IMR-90 (cell line): ENCODE results near the gene LYRM7. TPM values are rescaled to one million over a fixed set of nuclear protein-coding genes. Genes with fewer than 3 reads are reported as not detected.

Experiments
- ATAC-seq: fragments of 200-7000 bp; cut with Tn5 transposase; 2 replicates; pipeline ENCODE4 v1.9.1; 2020; ENCODE audit warnings: low read depth, mild to moderate bottlenecking, moderate library complexity
- BruUV-seq: library from RNA; stranded (reverse); fragments of 400-500 nt; replicated peaks from 2 replicates; lab custom pipeline; 2021; lab: Mats Ljungman, UMichigan
- CTCF ChIA-PET: fragments of 300-600 bp; formaldehyde crosslinking; extraction: SDS; loops from one replicate; lab custom pipeline; 2021; ENCODE audit warnings: antibody characterized with exemption; lab: Yijun Ruan, JAX
- POLR2A ChIA-PET: fragments of 300-600 bp; sonication (Branson Sonifier 250); formaldehyde crosslinking; loops from one replicate; lab custom pipeline; 2022; ENCODE audit warnings: antibody characterized with exemption; ENCODE audit not compliant: unreplicated experiment; lab: Charles Lee
- DNase-seq: peaks from one replicate; pipeline ENCODE4 v3.0.0; 2013
- H2AFZ ChIP-seq: replicated peaks from 2 replicates; pipeline ENCODE3; 2013; ENCODE audit warnings: low read length, mild to moderate bottlenecking; ENCODE audit not compliant: poor library complexity
- H2AK5ac ChIP-seq: 2 replicates; pipeline ENCODE4 v1.6.1; 2013; ENCODE audit warnings: low read depth, low read length, inconsistent platforms
- H2AK9ac ChIP-seq: replicated peaks from 2 replicates; pipeline ENCODE3; 2013; ENCODE audit warnings: mild to moderate bottlenecking, low read depth, low read length, moderate library complexity; ENCODE audit not compliant: poor library complexity
- H2BK120ac ChIP-seq: 2 replicates; pipeline ENCODE4 v1.6.1; 2013; ENCODE audit warnings: low read depth, low read length, inconsistent platforms
- H2BK15ac ChIP-seq: 3 replicates; pipeline ENCODE4 v1.6.1; 2013; ENCODE audit warnings: low read depth, low read length, inconsistent platforms
- H2BK20ac ChIP-seq: 2 replicates; pipeline ENCODE4 v1.6.1; 2013; ENCODE audit warnings: low read depth, mild to moderate bottlenecking, inconsistent platforms, low read length, moderate library complexity
- H2BK5ac ChIP-seq: 2 replicates; pipeline ENCODE4 v1.6.1; 2013; ENCODE audit warnings: mild to moderate bottlenecking, low read depth, low read length, inconsistent platforms; ENCODE audit not compliant: poor library complexity, severe bottlenecking
- H3K14ac ChIP-seq: replicated peaks from 2 replicates; pipeline ENCODE4 v1.6.1; 2013; ENCODE audit warnings: low read depth, low read length, inconsistent platforms
- H3K18ac ChIP-seq: 2 replicates; pipeline ENCODE4 v1.6.1; 2013; ENCODE audit warnings: low read depth, low read length, control low read depth
- H3K23ac ChIP-seq: 2 replicates; pipeline ENCODE4 v1.6.1; 2013; ENCODE audit warnings: low read depth, low read length, inconsistent platforms
- H3K27ac ChIP-seq: 2 replicates; pipeline ENCODE4 v1.5.1; 2013; ENCODE audit warnings: mild to moderate bottlenecking, control low read depth, low read length; ENCODE audit not compliant: insufficient read depth
- H3K27me3 ChIP-seq: 2 replicates; pipeline ENCODE4 v1.6.1; 2013; ENCODE audit warnings: low read length; ENCODE audit not compliant: control insufficient read depth, insufficient read depth
- H3K36me3 ChIP-seq: 2 replicates; pipeline ENCODE4 v1.6.1; 2013; ENCODE audit warnings: low read length, mixed read lengths; ENCODE audit not compliant: control insufficient read depth, insufficient read depth
- H3K4ac ChIP-seq: 2 replicates; pipeline ENCODE4 v1.6.1; 2013; ENCODE audit warnings: low read depth, low read length, inconsistent platforms
- H3K4me1 ChIP-seq: 2 replicates; pipeline ENCODE4 v1.6.1; 2013; ENCODE audit warnings: low read length, mixed read lengths; ENCODE audit not compliant: control insufficient read depth, insufficient read depth
- H3K4me2 ChIP-seq: 2 replicates; pipeline ENCODE4 v1.6.1; 2013; ENCODE audit warnings: low read depth, mild to moderate bottlenecking, control low read depth, low read length, moderate library complexity
- H3K4me3 ChIP-seq: 2 replicates; pipeline ENCODE4 v1.5.1; 2013; ENCODE audit warnings: low read depth, mild to moderate bottlenecking, control low read depth, low read length, moderate library complexity; ENCODE audit not compliant: insufficient read depth
- H3K56ac ChIP-seq: 2 replicates; pipeline ENCODE4 v1.6.1; 2013; ENCODE audit warnings: low read length, inconsistent platforms; ENCODE audit not compliant: insufficient read depth; ENCODE audit errors: extremely low read depth
- H3K79me1 ChIP-seq, 2 experiments: 2 replicates each; pipeline ENCODE4 v1.6.1; 2013; ENCODE audit warnings: low read length in 2 of 2, inconsistent platforms in 1 of 2, low read depth in 1 of 2
- H3K9ac ChIP-seq: 2 replicates; pipeline ENCODE4 v1.6.1; 2013; ENCODE audit warnings: low read depth, low read length, control low read depth
- H3K9me1 ChIP-seq: 2 replicates; pipeline ENCODE4 v1.6.1; 2013; ENCODE audit warnings: low read length, inconsistent platforms; ENCODE audit not compliant: insufficient read depth
- H3K9me3 ChIP-seq: 2 replicates; pipeline ENCODE4 v1.6.1; 2013; ENCODE audit warnings: low read length; ENCODE audit not compliant: control insufficient read depth, insufficient read depth
- H4K20me1 ChIP-seq: 2 replicates; pipeline ENCODE4 v1.6.1; 2013; ENCODE audit warnings: low read length, inconsistent platforms; ENCODE audit not compliant: insufficient read depth
- H4K5ac ChIP-seq: 2 replicates; pipeline ENCODE4 v1.6.1; 2013; ENCODE audit warnings: mild to moderate bottlenecking, low read depth, low read length, control low read depth
- H4K8ac ChIP-seq, 2 experiments: 2 replicates each; pipeline ENCODE4 v1.6.1; 2013; ENCODE audit warnings: low read depth in 2 of 2, low read length in 2 of 2, control low read depth in 1 of 2, inconsistent platforms in 1 of 2
- H4K91ac ChIP-seq: 2 replicates; pipeline ENCODE4 v1.6.1; 2013; ENCODE audit warnings: low read depth, low read length, inconsistent platforms; ENCODE audit not compliant: insufficient read depth
- MAFK ChIP-seq: IDR thresholded peaks from 2 replicates; pipeline ENCODE4 v1.6.1; 2012; ENCODE audit warnings: low read depth, low read length, improper control_type of control experiment
- RFX5 ChIP-seq: IDR thresholded peaks from 2 replicates; pipeline ENCODE4 v1.8.0; 2012; ENCODE audit warnings: low read depth, mild to moderate bottlenecking, low read length, moderate library complexity
- WGBS, 2 experiments: methylation state at CpG; one replicate each; pipeline versions ENCODE4 v1.1.5 to v1.1.7; 2013; ENCODE audit warnings: missing lambda C conversion rate in 2 of 2; ENCODE audit not compliant: insufficient read length in 1 of 2; ENCODE audit errors: extremely low coverage in 2 of 2; 5-methylcytosine and 5-hydroxymethylcytosine counted together
- dilution Hi-C: fragments of 300-500 bp; cut with HindIII; formaldehyde crosslinking; loops from one replicate; pipeline ENCODE4 v1.14.3; 2018; ENCODE audit warnings: low sequenced_read_pairs; ENCODE audit not compliant: unreplicated experiment
- in situ Hi-C: fragments of 300-500 bp; cut with MboI; formaldehyde crosslinking; loops from 3 replicates; pipeline ENCODE4 v1.14.3; 2019; ENCODE audit warnings: low sequenced_read_pairs, inconsistent platforms, mixed read lengths
- intact Hi-C: fragments of 100-400 bp; cut with micrococcal nuclease; formaldehyde crosslinking; loops from 2 replicates; pipeline ENCODE4 v1.10.0; 2022
- polyA plus RNA-seq, 3 experiments: library from polyadenylated mRNA; depleted of rRNA; stranded (reverse); fragments of >200 nt; gene quantifications; 2 replicates each; pipeline ENCODE4 v1.2.3, GENCODE V29; 2012; ENCODE audit warnings: low replicate concordance in 1 of 3
- total RNA-seq: library from RNA; depleted of rRNA; stranded (reverse); fragments of >200 nt; gene quantifications from 2 replicates; pipeline ENCODE4 v1.2.3, GENCODE V29; 2012

Gene LYRM7
- total and polyA plus RNA-seq, 2 of the 4 experiments (the other 2 are of a cell fraction): 2.5 to 3.4 TPM

DNA sequence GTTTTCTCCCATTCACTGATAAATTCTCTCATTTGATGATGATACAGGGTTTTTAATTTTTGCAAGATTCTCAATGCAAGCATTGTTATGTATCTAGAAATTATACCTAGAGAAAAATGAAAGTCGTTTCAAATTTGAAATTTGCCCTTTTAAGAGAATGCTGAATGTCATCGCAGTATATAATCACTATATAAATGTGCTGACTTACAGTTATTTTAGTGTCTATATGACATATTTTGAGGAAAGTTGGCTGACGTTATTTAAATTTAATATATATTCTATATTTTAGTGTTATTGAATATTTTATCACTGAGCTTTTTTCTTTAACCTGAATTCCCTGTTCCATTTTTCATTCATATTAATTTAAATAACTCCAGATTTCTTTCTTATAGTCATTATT, 29.8 kb downstream of the LYRM7 start:
- H4K20me1 ChIP-seq: no peaks in the 10 kb centered on the region
- no peak overlapping the region for H3K4ac ChIP-seq
- no peaks in the 10 kb centered on the region for H3K79me1 ChIP-seq
- no peak overlapping the region for H4K5ac ChIP-seq
- no peak overlapping the region for H3K14ac ChIP-seq
- H2AK9ac ChIP-seq: no peak overlapping the region
- DNase-seq (no peak), ATAC-seq (no peak)
- dilution Hi-C loops (no loop called here), intact Hi-C loops (no loop called here), in situ Hi-C loops (no loop called here)
- BruUV-seq: no TSS peak
- no peaks in the 10 kb centered on the region for H3K27me3 ChIP-seq
- 0 out of 2 replicates have a peak, but pooled peaks have one; percentile 24 for TF ChIP-seq MAFK
- no peak for TF ChIP-seq RFX5
- H3K27ac ChIP-seq: no peak overlapping the region
- no peak overlapping the region for H3K9ac ChIP-seq
- no peak overlapping the region for H2BK15ac ChIP-seq
- no peak overlapping the region for H4K8ac ChIP-seq
- no peaks in the 10 kb centered on the region for H3K9me3 ChIP-seq
- no peaks in the 10 kb centered on the region for H3K36me3 ChIP-seq
- POLR2A ChIA-PET: no interaction called here
- H2BK120ac ChIP-seq: no peak overlapping the region
- H3K4me2 ChIP-seq: no peak overlapping the region
- H4K91ac ChIP-seq: no peak overlapping the region
- no peaks in the 10 kb centered on the region for H3K9me1 ChIP-seq
- no peak overlapping the region for H2AFZ ChIP-seq
- H3K4me3 ChIP-seq: no peak overlapping the region
- WGBS, 2 experiments: no CpG with 5 or more reads among the region's 3 CpGs
- H3K18ac ChIP-seq: no peak overlapping the region
- no peak overlapping the region for H3K56ac ChIP-seq
- H3K23ac ChIP-seq: no peak overlapping the region
- no peak overlapping the region for H2BK20ac ChIP-seq
- H3K4me1 ChIP-seq: no peaks in the 10 kb centered on the region
- no peak overlapping the region for H2AK5ac ChIP-seq
- H2BK5ac ChIP-seq: no peak overlapping the region
- CTCF ChIA-PET: no interaction called here
